Measurements from ENCODE around the gene MBL2. TPM values are rescaled to one million over a fixed set of nuclear protein-coding genes. Genes with fewer than 3 reads are reported as not detected.

The MBL2 gene
- total RNA-seq, 6 experiments from 2014 or later = 56.4 to 173 (median 94.1) TPM

GRCh38 chr10:52752261-52752660, 20.3 kb downstream of the MBL2 start:
- TF ChIP-seq POLR2A (IDR thresholded peaks at IDR 0.05) = no peak
- TF ChIP-seq CTCF (IDR thresholded peaks at IDR 0.05) = no peak
- intact Hi-C loops (cut with DNase I) = no loop called here
- ATAC-seq (no peak), DNase-seq (no peak)
- no peaks in the 10 kb centered on the region for H3K27me3 ChIP-seq
- no peak overlapping the region for H3K4me3 ChIP-seq
- H3K9me3 ChIP-seq = no peaks in the 10 kb centered on the region
- H3K4me1 ChIP-seq = peaks cover 0 to 4% (median 0%) of the 10 kb centered on the region in 4 donors
- H3K36me3 ChIP-seq = no peaks in the 10 kb centered on the region
- no peak overlapping the region for H3K27ac ChIP-seq
- 67% methylated on average over 1 of the region's 1 CpG for WGBS (ENCODE audit: insufficient coverage, low coverage, low lambda C conversion rate, missing lambda C conversion rate)

GRCh38 chr10:52751337-52751736, 21.2 kb downstream of the MBL2 start:
- DNase-seq = no peak
- H3K4me1 ChIP-seq = no peaks in the 10 kb centered on the region
- intact Hi-C loops (cut with DNase I) = no loop called here
- WGBS (ENCODE audit: insufficient coverage, low coverage, low lambda C conversion rate, missing lambda C conversion rate) = 18% methylated on average over 2 of the region's 2 CpGs
- peak in 3 of 4 donors; percentile 45 to 65 (median 53) for ATAC-seq
- no peak overlapping the region for H3K4me3 ChIP-seq
- TF ChIP-seq POLR2A (IDR thresholded peaks at IDR 0.05) (no peak), CTCF (IDR thresholded peaks at IDR 0.05) (no peak)
- H3K9me3 ChIP-seq = no peaks in the 10 kb centered on the region
- H3K27ac ChIP-seq = no peak overlapping the region
- no peaks in the 10 kb centered on the region for H3K36me3 ChIP-seq
- H3K27me3 ChIP-seq = no peaks in the 10 kb centered on the region

GRCh38 chr10:52750629-52751028, 22.0 kb downstream of the MBL2 start:
- Histone ChIP-seq H3K4me1 (no peaks in the 10 kb centered on the region), H3K36me3 (no peaks in the 10 kb centered on the region), H3K27ac (no peak overlapping the region), H3K9me3 (no peaks in the 10 kb centered on the region), H3K27me3 (no peaks in the 10 kb centered on the region), H3K4me3 (no peak overlapping the region)
- DNase-seq (no peak), ATAC-seq (no peak)
- TF ChIP-seq POLR2A (IDR thresholded peaks at IDR 0.05) (no peak), CTCF (IDR thresholded peaks at IDR 0.05) (no peak)
- intact Hi-C loops (cut with DNase I) = no loop called here
- 80% methylated on average over 1 of the region's 1 CpG for WGBS (ENCODE audit: insufficient coverage, low coverage, low lambda C conversion rate, missing lambda C conversion rate)

- TF ChIP-seq CTCF (IDR thresholded peaks at IDR 0.05) (no peak), POLR2A (IDR thresholded peaks at IDR 0.05) (no peak)
- no peak for DNase-seq
- no peak overlapping the region for H3K27ac ChIP-seq
- no peaks in the 10 kb centered on the region for H3K36me3 ChIP-seq
- H3K4me1 ChIP-seq = no peaks in the 10 kb centered on the region
- ATAC-seq = no peak
- no peaks in the 10 kb centered on the region for H3K9me3 ChIP-seq
- H3K27me3 ChIP-seq = no peaks in the 10 kb centered on the region
- H3K4me3 ChIP-seq = no peak overlapping the region
- intact Hi-C loops (cut with DNase I) = no loop called here
- 84% methylated on average over 4 of the region's 4 CpGs for WGBS (ENCODE audit: insufficient coverage, low coverage, low lambda C conversion rate, missing lambda C conversion rate)
Measured at GRCh38 chr10:52747694-52748093, 24.9 kb downstream of the MBL2 start.

- no peak for DNase-seq
- Histone ChIP-seq H3K4me3 (no peak overlapping the region), H3K9me3 (no peaks in the 10 kb centered on the region), H3K27me3 (no peaks in the 10 kb centered on the region), H3K36me3 (no peaks in the 10 kb centered on the region), H3K4me1 (peaks cover 0 to 1% (median 0%) of the 10 kb centered on the region in 4 donors), H3K27ac (no peak overlapping the region)
- intact Hi-C loops (cut with DNase I) = no loop called here
- 82% methylated on average over 4 of the region's 5 CpGs for WGBS (ENCODE audit: insufficient coverage, low coverage, low lambda C conversion rate, missing lambda C conversion rate)
- ATAC-seq = peak in 2 of 4 donors; percentile 62 to 67
- TF ChIP-seq POLR2A (IDR thresholded peaks at IDR 0.05) (no peak), CTCF (IDR thresholded peaks at IDR 0.05) (peak in 1 of 4 donors; percentile 15)
Measured at GRCh38 chr10:52746169-52746568, 26.4 kb downstream of the MBL2 start.
